Lower lobe of right lung (tissue), 2 donors: ENCODE data around the gene LILRA5. TPM values are rescaled to one million over a fixed set of nuclear protein-coding genes. Genes with fewer than 3 reads are reported as not detected.

Experiments
- ATAC-seq, 2 donors: fragments of 200-7000 bp; cut with Tn5 transposase; one replicate each; pipeline ENCODE4 v1.9.1; 2020 to 2022; ENCODE audit warnings: mild to moderate bottlenecking in 2 of 2, moderate library complexity in 2 of 2
- DNase-seq: peaks from one replicate; pipeline ENCODE4 v3.0.0-alpha.2; 2020
- H3K27ac ChIP-seq: fragments of 200-600 bp; one replicate; pipeline ENCODE4 v1.8.0; 2022
- H3K27me3 ChIP-seq: fragments of 200-600 bp; one replicate; pipeline ENCODE4 v1.8.0; 2022; ENCODE audit warnings: low read depth
- H3K36me3 ChIP-seq: fragments of 200-600 bp; one replicate; pipeline ENCODE4 v1.8.0; 2022; ENCODE audit warnings: mild to moderate bottlenecking
- H3K4me1 ChIP-seq: fragments of 200-600 bp; one replicate; pipeline ENCODE4 v1.8.0; 2022
- H3K4me3 ChIP-seq: fragments of 200-600 bp; one replicate; pipeline ENCODE4 v1.8.0; 2022; ENCODE audit warnings: mild to moderate bottlenecking
- H3K9me3 ChIP-seq: fragments of 200-600 bp; one replicate; pipeline ENCODE4 v1.8.0; 2022
- CTCF ChIP-seq: fragments of 200-600 bp; IDR thresholded peaks from one replicate; pipeline ENCODE4 v1.8.0; 2022; ENCODE audit warnings: antibody characterized with exemption, mild to moderate bottlenecking
- intact Hi-C: fragments of 100-400 bp; cut with DNase I; formaldehyde crosslinking; loops from one replicate; pipeline ENCODE4 v1.11.0; 2022
- total RNA-seq: library from RNA; stranded (reverse); fragmentation: NEBNext Ultra II Directional; extraction: Animal tissue kit (Norgen Biotek cat#: 25700); gene quantifications from one replicate; pipeline ENCODE4 v1.2.1, GENCODE V29; 2021
- donor health status: DM: no; HTN: yes; CAD: no; lungs with severe emphysema.

Gene LILRA5
- total RNA-seq, 1 donor from 2014 or later = 21.9 TPM

DNA sequence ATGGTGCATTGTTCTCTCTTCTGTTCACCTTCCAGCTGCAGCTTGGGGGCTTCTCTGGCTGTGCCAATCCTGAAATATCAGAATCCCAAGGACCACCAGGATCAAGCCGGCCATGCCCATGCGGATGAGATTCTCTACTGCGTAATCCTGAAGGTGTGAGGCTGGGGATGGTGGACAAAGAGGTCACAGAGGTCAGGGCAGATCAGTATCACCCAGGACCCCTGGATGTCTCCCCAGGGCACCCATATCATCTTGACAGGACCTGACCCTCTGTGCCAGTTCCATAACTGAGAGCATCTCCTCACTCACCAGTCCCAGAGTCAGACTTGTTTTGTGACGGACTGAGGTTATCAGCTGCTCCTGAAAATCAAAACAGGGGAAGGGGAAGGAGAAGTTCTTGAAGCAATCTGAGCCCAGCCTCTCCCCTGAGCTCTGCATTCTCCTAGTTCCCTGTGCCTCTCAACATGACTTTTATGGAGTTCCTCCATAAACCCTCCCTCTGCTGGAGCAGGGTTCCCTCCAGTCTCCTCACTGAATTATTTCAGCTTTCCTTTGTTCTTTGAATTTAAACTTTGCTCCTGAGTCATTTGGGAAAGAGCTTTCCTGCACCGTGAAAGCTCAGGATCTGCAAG is 5.5 kb downstream of the LILRA5 start:
- no peak overlapping the region for H3K4me3 ChIP-seq
- no peaks in the 10 kb centered on the region for H3K36me3 ChIP-seq
- no peaks in the 10 kb centered on the region for H3K9me3 ChIP-seq
- intact Hi-C loops = no loop called here
- no peak for DNase-seq
- no peak for TF ChIP-seq CTCF
- no peak for ATAC-seq
- no peaks in the 10 kb centered on the region for H3K4me1 ChIP-seq
- peaks cover 29% of the 10 kb centered on the region for H3K27me3 ChIP-seq
- no peak overlapping the region for H3K27ac ChIP-seq

GRCh38 chr19:54305141-54305540 is 7.8 kb downstream of the LILRA5 start:
- intact Hi-C loops = no loop called here
- no peak overlapping the region for H3K4me3 ChIP-seq
- no peak for ATAC-seq
- H3K9me3 ChIP-seq = no peaks in the 10 kb centered on the region
- peaks cover 15% of the 10 kb centered on the region for H3K27me3 ChIP-seq
- no peak for DNase-seq
- no peak for TF ChIP-seq CTCF
- H3K4me1 ChIP-seq = no peaks in the 10 kb centered on the region
- no peaks in the 10 kb centered on the region for H3K36me3 ChIP-seq
- no peak overlapping the region for H3K27ac ChIP-seq

GRCh38 chr19:54302257-54302656 is 10.7 kb downstream of the LILRA5 start:
- TF ChIP-seq CTCF = no peak
- no peak overlapping the region for H3K4me3 ChIP-seq
- no peaks in the 10 kb centered on the region for H3K36me3 ChIP-seq
- DNase-seq = no peak
- no peaks in the 10 kb centered on the region for H3K4me1 ChIP-seq
- H3K27me3 ChIP-seq = peaks cover 21% of the 10 kb centered on the region
- no peaks in the 10 kb centered on the region for H3K9me3 ChIP-seq
- peak; percentile 57 to 65 for ATAC-seq
- no peak overlapping the region for H3K27ac ChIP-seq
- intact Hi-C loops = no loop called here

GRCh38 chr19:54299515-54299914 is 13.5 kb downstream of the LILRA5 start:
- no peaks in the 10 kb centered on the region for H3K36me3 ChIP-seq
- H3K4me3 ChIP-seq = no peak overlapping the region
- H3K9me3 ChIP-seq = no peaks in the 10 kb centered on the region
- peaks cover 12% of the 10 kb centered on the region for H3K27me3 ChIP-seq
- no peaks in the 10 kb centered on the region for H3K4me1 ChIP-seq
- H3K27ac ChIP-seq = no peak overlapping the region
- no peak for TF ChIP-seq CTCF
- ATAC-seq (no peak), DNase-seq (no peak)
- intact Hi-C loops = no loop called here

- H3K27me3 ChIP-seq = peaks cover 13% of the 10 kb centered on the region
- ATAC-seq (no peak), DNase-seq (no peak)
- H3K9me3 ChIP-seq = no peaks in the 10 kb centered on the region
- intact Hi-C loops = no loop called here
- TF ChIP-seq CTCF = no peak
- H3K27ac ChIP-seq = no peak overlapping the region
- H3K36me3 ChIP-seq = no peaks in the 10 kb centered on the region
- no peak overlapping the region for H3K4me3 ChIP-seq
- H3K4me1 ChIP-seq = no peaks in the 10 kb centered on the region
Observed at GRCh38 chr19:54299126-54299498, 13.9 kb downstream of the LILRA5 start.
